ENCODE data around the gene TNNC2.
A peak's percentile ranks its signal among the peaks of the same experiment; 100 is the strongest.

Gene TNNC2

GRCh38 chr20:45827712-45828111 lies 600 bp upstream of the TNNC2 start:
- no peak for DNase-seq (ENCODE audit: low read depth)
- TF ChIP-seq MAX (IDR thresholded peaks at IDR 0.05; ENCODE audit: low read depth, low read length) (no peak), CTCF (IDR thresholded peaks at IDR 0.05; ENCODE audit: low read depth, low read length) (no peak), MYC (IDR thresholded peaks at IDR 0.05; ENCODE audit: low read depth, low read length) (no peak), POLR2A (IDR thresholded peaks at IDR 0.05; ENCODE audit: extremely low read depth, insufficient read length) (no peak)

GRCh38 chr20:45826381-45827019 lies 612 bp downstream of the TNNC2 start:
- no peak for DNase-seq (ENCODE audit: low read depth)
- H3K4me3 ChIP-seq (ENCODE audit: low read depth, low read length) = no peak overlapping the region
- no peak for TF ChIP-seq MYC (IDR thresholded peaks at IDR 0.05; ENCODE audit: low read depth, low read length)
- no peak for TF ChIP-seq MAX (IDR thresholded peaks at IDR 0.05; ENCODE audit: low read depth, low read length)
- TF ChIP-seq CTCF (IDR thresholded peaks at IDR 0.05; ENCODE audit: low read depth, low read length) = no peak
- no peak for TF ChIP-seq POLR2A (IDR thresholded peaks at IDR 0.05; ENCODE audit: extremely low read depth, insufficient read length)

More at GRCh38 chr20:45827712-45828111, 600 bp upstream of the TNNC2 start:
- no peak overlapping the region for H3K4me3 ChIP-seq (ENCODE audit: low read depth, low read length)

- H3K4me3 ChIP-seq (ENCODE audit: low read depth, low read length) = no peak overlapping the region
- DNase-seq (ENCODE audit: low read depth) = peak; percentile 66
- TF ChIP-seq POLR2A (IDR thresholded peaks at IDR 0.05; ENCODE audit: extremely low read depth, insufficient read length) (no peak), CTCF (IDR thresholded peaks at IDR 0.05; ENCODE audit: low read depth, low read length) (peak; percentile 59)
Measured at GRCh38 chr20:45823949-45824835, 2.9 kb downstream of the TNNC2 start.

GRCh38 chr20:45822857-45823256 lies 4.3 kb downstream of the TNNC2 start:
- H3K4me3 ChIP-seq (ENCODE audit: low read depth, low read length) = no peak overlapping the region
- TF ChIP-seq CTCF (IDR thresholded peaks at IDR 0.05; ENCODE audit: low read depth, low read length) (no peak), MAX (IDR thresholded peaks at IDR 0.05; ENCODE audit: low read depth, low read length) (no peak), MYC (IDR thresholded peaks at IDR 0.05; ENCODE audit: low read depth, low read length) (no peak), POLR2A (IDR thresholded peaks at IDR 0.05; ENCODE audit: extremely low read depth, insufficient read length) (no peak)
- DNase-seq (ENCODE audit: low read depth) = no peak

GRCh38 chr20:45821947-45822346 lies 5.2 kb downstream of the TNNC2 start:
- no peak for DNase-seq (ENCODE audit: low read depth)
- TF ChIP-seq MAX (IDR thresholded peaks at IDR 0.05; ENCODE audit: low read depth, low read length) = no peak
- TF ChIP-seq CTCF (IDR thresholded peaks at IDR 0.05; ENCODE audit: low read depth, low read length) = no peak
- TF ChIP-seq POLR2A (IDR thresholded peaks at IDR 0.05; ENCODE audit: extremely low read depth, insufficient read length) = no peak
- no peak for TF ChIP-seq MYC (IDR thresholded peaks at IDR 0.05; ENCODE audit: low read depth, low read length)
- no peak overlapping the region for H3K4me3 ChIP-seq (ENCODE audit: low read depth, low read length)
